ENCODE results near the gene KCTD3. TPM values are rescaled to one million over a fixed set of nuclear protein-coding genes. Genes with fewer than 3 reads are reported as not detected.

Gene KCTD3
- total and polyA plus RNA-seq, 2 of the 13 experiments (the other 11 are each of a cell fraction or from before 2014, with no cell fraction given), result 49.8 to 68.1 TPM

DNA sequence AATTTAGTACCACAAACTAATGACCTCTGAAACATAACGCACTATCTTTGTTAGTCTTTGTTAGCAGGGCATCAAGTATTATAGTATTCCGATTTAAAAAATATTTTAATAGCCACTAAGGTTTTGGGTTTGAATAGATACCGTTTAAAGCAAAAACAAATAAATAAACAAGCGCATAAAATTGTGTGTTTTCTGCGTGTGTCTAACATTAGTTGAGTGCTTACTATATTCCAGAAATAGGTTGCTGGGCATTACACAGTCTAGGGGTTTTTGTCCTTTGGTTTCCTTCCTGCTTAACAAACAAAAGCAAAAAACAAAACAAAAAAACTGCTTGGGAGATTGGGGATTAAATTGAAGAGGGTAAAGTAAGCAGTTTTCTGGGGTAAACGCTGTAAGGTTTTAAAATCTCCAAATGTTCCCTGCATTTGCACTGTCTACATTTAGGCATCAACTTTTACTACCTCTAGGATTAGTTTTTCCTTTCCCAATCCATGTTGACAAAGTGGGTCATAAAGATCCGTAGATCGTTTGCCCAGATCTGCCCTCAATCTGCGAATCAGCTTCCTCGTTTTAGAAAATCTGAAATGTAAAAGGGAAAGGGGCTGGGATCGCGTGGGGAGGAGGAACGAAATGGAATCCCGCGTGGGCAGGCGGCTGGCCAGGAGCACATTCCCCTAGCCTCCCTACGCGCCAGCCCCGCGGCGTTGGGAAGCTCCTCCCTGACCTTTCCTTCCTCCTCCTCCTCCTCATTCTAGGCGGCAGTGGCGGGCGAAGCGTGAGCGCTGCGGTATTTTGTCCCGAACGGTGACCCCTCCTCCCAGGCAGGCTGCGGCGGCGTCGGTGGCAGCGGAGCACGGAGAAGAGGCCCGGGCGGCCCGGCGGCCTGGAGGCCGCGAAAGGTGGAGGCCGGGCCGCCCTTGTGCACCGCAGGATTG is at the start of gene KCTD3 (continued):
- no peak for TF ChIP-seq ZBTB40 (IDR thresholded peaks at IDR 0.05)
- TF ChIP-seq ZBTB40 (CRISPR knock-in tag; IDR thresholded peaks at IDR 0.05), result no peak; the same call in 1 of the 2 replicates
- TF ChIP-seq ZNF12 (CRISPR knock-in tag; IDR thresholded peaks at IDR 0.05), result no peak; the same call in 1 of the 2 replicates
- TF ChIP-seq PAF1 (CRISPR knock-in tag; IDR thresholded peaks at IDR 0.05), result no peak
- TF ChIP-seq NR2F1 (CRISPR knock-in tag; IDR thresholded peaks at IDR 0.05), result peak; percentile 24 to 32; a peak in 1 of 4 replicates
- no peak for TF ChIP-seq PCBP2 (optimal IDR thresholded peaks at IDR 0.05; ENCODE audit: low read depth, low read length, poor library complexity, severe bottlenecking)
- TF ChIP-seq TOPORS (CRISPR knock-in tag; IDR thresholded peaks at IDR 0.05), result no peak
- TF ChIP-seq, protein P1, sequence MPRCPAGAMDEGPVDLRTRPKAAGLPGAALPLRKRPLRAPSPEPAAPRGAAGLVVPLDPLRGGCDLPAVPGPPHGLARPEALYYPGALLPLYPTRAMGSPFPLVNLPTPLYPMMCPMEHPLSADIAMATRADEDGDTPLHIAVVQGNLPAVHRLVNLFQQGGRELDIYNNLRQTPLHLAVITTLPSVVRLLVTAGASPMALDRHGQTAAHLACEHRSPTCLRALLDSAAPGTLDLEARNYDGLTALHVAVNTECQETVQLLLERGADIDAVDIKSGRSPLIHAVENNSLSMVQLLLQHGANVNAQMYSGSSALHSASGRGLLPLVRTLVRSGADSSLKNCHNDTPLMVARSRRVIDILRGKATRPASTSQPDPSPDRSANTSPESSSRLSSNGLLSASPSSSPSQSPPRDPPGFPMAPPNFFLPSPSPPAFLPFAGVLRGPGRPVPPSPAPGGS (CRISPR knock-in tag; IDR thresholded peaks at IDR 0.05), result peak; percentile 15; the same call in 1 of the 2 replicates
- TF ChIP-seq ZNF710 (CRISPR knock-in tag; IDR thresholded peaks at IDR 0.05; ENCODE audit: borderline replicate concordance), result no peak
- no peak for TF ChIP-seq ZNF24 (IDR thresholded peaks at IDR 0.05)
- peak; percentile 34; the same call in 1 of the 2 replicates for TF ChIP-seq ATF7-NPFF (CRISPR knock-in tag; IDR thresholded peaks at IDR 0.05; ENCODE audit: low read depth)
- no peak for TF ChIP-seq SNRNP70 (IDR thresholded peaks at IDR 0.05; ENCODE audit: low read depth, low read length)
- peak; percentile 56; the same call in 1 of the 2 replicates for TF ChIP-seq ZNF556 (CRISPR knock-in tag; IDR thresholded peaks at IDR 0.05; ENCODE audit: borderline replicate concordance)
- TF ChIP-seq ZNF367 (CRISPR knock-in tag; IDR thresholded peaks at IDR 0.05; ENCODE audit: borderline replicate concordance), result no peak
- no peak for TF ChIP-seq NCOR1 (IDR thresholded peaks at IDR 0.05; ENCODE audit: borderline replicate concordance, low read length)
- no peak for TF ChIP-seq BRCA1 (CRISPR knock-in tag; IDR thresholded peaks at IDR 0.05)

All from HepG2 (cell line).